H1 (cell line): ENCODE measurements around the gene APMAP. TPM values are rescaled to one million over a fixed set of nuclear protein-coding genes. Genes with fewer than 3 reads are reported as not detected.
A peak's percentile ranks its signal among the peaks of the same experiment; 100 is the strongest.

Source experiments
- CTCF ChIA-PET: fragments of 300-600 bp; sonication (Branson Sonifier 250); formaldehyde crosslinking; loops from one replicate; lab custom pipeline; 2021; ENCODE audit not compliant: partially characterized antibody; lab: Charles Lee
- POLR2A ChIA-PET: fragments of 300-600 bp; sonication (Branson Sonifier 250); formaldehyde crosslinking; loops from one replicate; lab custom pipeline; 2021; ENCODE audit warnings: inconsistent platforms; ENCODE audit not compliant: partially characterized antibody; lab: Charles Lee
- DNase-seq, 2 experiments: peaks; one replicate each; pipeline versions ENCODE4 v3.0.0 to v3.0.0-alpha.2; 2010 to 2022; ENCODE audit warnings: low spot score in 2 of 2, low read depth in 1 of 2, mixed read lengths in 1 of 2
- FAIRE-seq: peaks from 2 replicates; lab custom pipeline; 2011; peaks lifted over from hg19 to GRCh38; lab: Jason Lieb, UNC
- H2AFZ ChIP-seq: 2 replicates; pipeline ENCODE4 v1.8.1; 2012; ENCODE audit warnings: low read length, inconsistent platforms
- H2AK5ac ChIP-seq: 2 replicates; pipeline ENCODE4 v1.6.1; 2013; ENCODE audit warnings: low read depth, low read length
- H2BK120ac ChIP-seq: replicated peaks from 2 replicates; pipeline ENCODE3; 2013; ENCODE audit warnings: low read depth, low read length, inconsistent platforms
- H2BK12ac ChIP-seq: 2 replicates; pipeline ENCODE4 v1.6.1; 2013; ENCODE audit warnings: low read depth, low read length
- H2BK15ac ChIP-seq: 2 replicates; pipeline ENCODE4 v1.6.1; 2013; ENCODE audit warnings: low read length
- H2BK20ac ChIP-seq: 2 replicates; pipeline ENCODE4 v1.6.1; 2013; ENCODE audit warnings: low read length
- H2BK5ac ChIP-seq: 2 replicates; pipeline ENCODE4 v1.6.1; 2013; ENCODE audit warnings: low read depth, low read length
- H3K14ac ChIP-seq: 2 replicates; pipeline ENCODE4 v1.6.1; 2013; ENCODE audit warnings: inconsistent platforms; ENCODE audit not compliant: insufficient read length
- H3K18ac ChIP-seq: 2 replicates; pipeline ENCODE4 v1.6.1; 2013; ENCODE audit warnings: low read length; ENCODE audit errors: extremely low read depth
- H3K23ac ChIP-seq: 2 replicates; pipeline ENCODE4 v1.6.1; 2013; ENCODE audit warnings: inconsistent platforms; ENCODE audit not compliant: insufficient read length
- H3K23me2 ChIP-seq: 2 replicates; pipeline ENCODE4 v1.6.1; 2013; ENCODE audit warnings: low read depth, low read length
- H3K27ac ChIP-seq: 2 replicates; pipeline ENCODE4 v1.6.1; 2011; ENCODE audit warnings: low read depth, low read length, inconsistent platforms
- H3K27me3 ChIP-seq, 4 experiments: replicated peaks in 1 of 4; 1 replicate in 1 of 4; 2 replicates in 3 of 4; pipeline versions ENCODE4 v1.6.1 to v1.8.1; 2011 to 2013; ENCODE audit warnings: low read length in 3 of 4, mild to moderate bottlenecking in 3 of 4, inconsistent platforms in 2 of 4, mixed read lengths in 2 of 4, moderate library complexity in 1 of 4; ENCODE audit not compliant: control insufficient read depth in 3 of 4, insufficient read depth in 3 of 4; ENCODE audit errors: extremely low read depth in 1 of 4
- H3K36me3 ChIP-seq, 4 experiments: 2 replicates each; pipeline versions ENCODE4 v1.6.1 to v1.8.1; 2011 to 2013; ENCODE audit warnings: mild to moderate bottlenecking in 4 of 4, low read length in 3 of 4, moderate library complexity in 2 of 4, control low read depth in 1 of 4, inconsistent platforms in 1 of 4; ENCODE audit not compliant: insufficient read depth in 4 of 4, control insufficient read depth in 2 of 4
- H3K4ac ChIP-seq: replicated peaks from 2 replicates; pipeline ENCODE3; 2013; ENCODE audit warnings: low read length, low read depth, mixed read lengths, inconsistent platforms; ENCODE audit not compliant: insufficient read length
- H3K4me1 ChIP-seq, 4 experiments: replicated peaks in 1 of 4; 1 replicate in 1 of 4; 2 replicates in 3 of 4; pipeline versions ENCODE4 v1.6.1 to v1.8.1; 2011 to 2013; ENCODE audit warnings: low read length in 3 of 4, inconsistent platforms in 2 of 4, mixed read lengths in 1 of 4; ENCODE audit not compliant: insufficient read depth in 4 of 4, control insufficient read depth in 3 of 4
- H3K4me2 ChIP-seq, 2 experiments: 2 replicates each; pipeline versions ENCODE4 v1.6.1 to v1.8.1; 2011 to 2013; ENCODE audit warnings: low read depth in 2 of 2, low read length in 2 of 2, control low read depth in 1 of 2, inconsistent platforms in 1 of 2, mild to moderate bottlenecking in 1 of 2; ENCODE audit not compliant: insufficient read depth in 1 of 2
- H3K4me3 ChIP-seq, 4 experiments: fragments of 200-600, 300-600 bp in 1 of 4; sonication (generic), shearing (Covaris generic), sonication (Bioruptor Twin) in 1 of 4; 2 replicates each; pipeline versions ENCODE4 v1.5.1 to v1.8.1; 2011 to 2016; ENCODE audit warnings: low read length in 4 of 4, low read depth in 3 of 4, control low read depth in 2 of 4, inconsistent platforms in 2 of 4, mild to moderate bottlenecking in 2 of 4, mixed read lengths in 1 of 4, moderate library complexity in 1 of 4; ENCODE audit not compliant: insufficient read depth in 2 of 4; ENCODE audit errors: extremely low read depth in 1 of 4
- H3K56ac ChIP-seq: replicated peaks from 2 replicates; pipeline ENCODE3; 2013; ENCODE audit warnings: low read depth, mild to moderate bottlenecking, mixed read lengths, low read length, inconsistent platforms; ENCODE audit not compliant: insufficient read length
- H3K79me1 ChIP-seq: 2 replicates; pipeline ENCODE4 v1.6.1; 2013; ENCODE audit warnings: low read depth, low read length, control low read depth
- H3K79me2 ChIP-seq, 2 experiments: 2 replicates each; pipeline versions ENCODE4 v1.6.1 to v1.8.1; 2012 to 2013; ENCODE audit warnings: low read length in 2 of 2, mild to moderate bottlenecking in 2 of 2, inconsistent platforms in 1 of 2; ENCODE audit not compliant: insufficient read depth in 2 of 2, control insufficient read depth in 1 of 2
- H3K9ac ChIP-seq, 4 experiments: replicated peaks in 1 of 4; 1 replicate in 1 of 4; 2 replicates in 3 of 4; pipeline versions ENCODE4 v1.6.1 to v1.8.1; 2011 to 2013; ENCODE audit warnings: low read depth in 3 of 4, low read length in 3 of 4, control low read depth in 2 of 4, mild to moderate bottlenecking in 2 of 4, moderate library complexity in 2 of 4, inconsistent platforms in 1 of 4; ENCODE audit errors: extremely low read depth in 1 of 4
- H3K9me3 ChIP-seq, 2 experiments: 2 replicates each; pipeline versions ENCODE4 v1.6.1 to v1.8.1; 2012 to 2013; ENCODE audit warnings: mild to moderate bottlenecking in 2 of 2, moderate library complexity in 2 of 2, control low read depth in 1 of 2, inconsistent platforms in 1 of 2, low read depth in 1 of 2, low read length in 1 of 2, mixed read lengths in 1 of 2; ENCODE audit not compliant: insufficient read depth in 2 of 2
- H4K20me1 ChIP-seq, 2 experiments: replicated peaks in 1 of 2; 2 replicates each; pipeline versions ENCODE3 to v1.8.1; 2011 to 2013; ENCODE audit warnings: inconsistent platforms in 2 of 2, low read length in 2 of 2, mild to moderate bottlenecking in 1 of 2; ENCODE audit not compliant: insufficient read depth in 2 of 2, control insufficient read depth in 1 of 2
- H4K5ac ChIP-seq: 2 replicates; pipeline ENCODE4 v1.6.1; 2013; ENCODE audit warnings: low read length, low read depth, mixed read lengths, inconsistent platforms; ENCODE audit not compliant: insufficient read length
- H4K8ac ChIP-seq: 2 replicates; pipeline ENCODE4 v1.8.0; 2013; ENCODE audit warnings: mild to moderate bottlenecking, moderate library complexity, low read length, inconsistent platforms; ENCODE audit not compliant: insufficient read depth; ENCODE audit errors: extremely low read depth
- H4K91ac ChIP-seq: replicated peaks from 2 replicates; pipeline ENCODE3; 2013; ENCODE audit warnings: low read length, mixed read lengths, inconsistent platforms; ENCODE audit not compliant: insufficient read length
- ASH2L ChIP-seq: fragments of 200-600, 300-600 bp; sonication (generic); IDR thresholded peaks from one replicate; pipeline ENCODE4 v1.7.1; 2017; ENCODE audit warnings: low read length
- CEBPB ChIP-seq: IDR thresholded peaks from 2 replicates; pipeline ENCODE4 v1.6.1; 2012; ENCODE audit warnings: low read depth, low read length
- CREB1 ChIP-seq: IDR thresholded peaks from 2 replicates; pipeline ENCODE4 v1.6.1; 2012; ENCODE audit warnings: inconsistent platforms
- HDAC2 ChIP-seq, 2 experiments: fragments of 300-600 bp in 1 of 2; sonication (generic) in 1 of 2; IDR thresholded peaks; 2 replicates each; pipeline ENCODE4 v1.6.1; 2011 to 2012; ENCODE audit warnings: low read depth in 2 of 2, low read length in 2 of 2, mild to moderate bottlenecking in 2 of 2, moderate library complexity in 2 of 2, borderline replicate concordance in 1 of 2, inconsistent platforms in 1 of 2
- POLR2AphosphoS5 ChIP-seq: IDR thresholded peaks from 2 replicates; pipeline ENCODE4 v1.6.1; 2011; ENCODE audit warnings: low read depth, low read length
- SUZ12 ChIP-seq: fragments of 200-600 bp; sonication (generic); IDR thresholded peaks from 2 replicates; pipeline ENCODE4 v1.6.1; 2012; ENCODE audit warnings: mild to moderate bottlenecking, inconsistent platforms, low read length, moderate library complexity, mixed read lengths
- TCF12 ChIP-seq: IDR thresholded peaks from 2 replicates; pipeline ENCODE4 v1.6.1; 2011; ENCODE audit warnings: low read depth, mild to moderate bottlenecking, low read length
- WGBS, 2 experiments: shearing (Covaris generic) in 1 of 2; methylation state at CpG; one replicate each; pipeline versions ENCODE4 v1.1.6 to v1.1.7; 2013 to 2015; ENCODE audit warnings: low lambda C conversion rate in 2 of 2, mixed read lengths in 2 of 2, inconsistent platforms in 1 of 2, low coverage in 1 of 2, missing lambda C conversion rate in 1 of 2; ENCODE audit not compliant: insufficient replicate concordance in 2 of 2, insufficient coverage in 1 of 2, insufficient read length in 1 of 2; ENCODE audit errors: extremely low coverage in 1 of 2, missing lambda C conversion rate in 1 of 2; 5-methylcytosine and 5-hydroxymethylcytosine counted together
- polyA plus RNA-seq, 7 experiments: library from polyadenylated mRNA; depleted of rRNA in 3 of 7; stranded (reverse) in 5 of 7; unstranded in 2 of 7; fragments of >200 nt in 5 of 7; fragments of 200-250 nt in 2 of 7; gene quantifications; 1 replicate in 5 of 7; 2 replicates in 1 of 7; 4 replicates in 1 of 7; pipeline versions ENCODE4 v1.2.1 to v1.2.3, GENCODE V29; 2011 to 2013; ENCODE audit warnings: missing spikeins in 2 of 7, mixed read lengths in 2 of 7
- total RNA-seq: library from RNA; stranded (reverse); fragmentation: NEBNext Ultra II Directional; extraction: Animal tissue kit (Norgen Biotek cat#: 25700); gene quantifications from 2 replicates; pipeline ENCODE4 v1.2.1, GENCODE V29; 2021

The APMAP gene
- total and polyA plus RNA-seq, 2 of the 8 experiments (the other 6 are each of a cell fraction or from before 2014, with no cell fraction given), result 31.3 to 66.0 TPM

DNA sequence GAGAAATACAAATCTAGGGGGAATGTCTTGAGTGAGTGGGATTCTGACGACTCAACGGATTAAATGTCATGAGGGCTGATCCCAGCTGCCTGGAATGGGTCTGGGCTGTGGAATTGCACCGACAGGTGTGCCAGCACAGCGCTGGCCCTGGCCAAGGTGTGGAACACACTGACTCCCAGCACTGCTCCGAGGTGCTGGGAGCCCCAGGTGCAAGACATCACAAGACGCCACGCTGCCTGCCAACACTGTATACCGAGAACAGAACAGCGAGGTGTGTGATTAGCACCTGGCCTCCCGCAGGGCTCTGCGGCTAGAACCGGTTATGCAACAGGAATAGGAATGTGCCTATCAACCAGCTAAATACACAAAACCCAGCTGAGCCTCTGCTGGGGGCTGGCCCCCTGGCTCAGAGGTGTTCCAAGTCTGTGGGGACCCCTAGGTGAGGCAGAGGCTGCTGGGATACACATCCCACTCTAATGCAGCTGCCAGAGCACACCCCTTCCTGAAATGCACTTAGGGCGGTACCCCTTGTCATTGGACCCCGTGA, 24.8 kb upstream of the APMAP start:
- no peak overlapping the region for H3K27ac ChIP-seq
- TF ChIP-seq CREB1 (no peak), ASH2L (peak; percentile 34), HDAC2 (IDR thresholded peaks at IDR 0.05; ENCODE audit: borderline replicate concordance in 1 of 2, low read depth in 2 of 2, low read length in 2 of 2) (peak in 1 of 2 experiments; percentile 39; a peak in 1 of 4 replicates), POLR2AphosphoS5 (no peak), TCF12 (0 out of 2 replicates have a peak, but pooled peaks have one; percentile 25), CEBPB (peak; percentile 77), SUZ12 (no peak)
- no peak overlapping the region for H3K9ac ChIP-seq
- H2BK120ac ChIP-seq, result no peak overlapping the region
- no peak overlapping the region for H3K4me3 ChIP-seq
- no peaks in the 10 kb centered on the region; the same call in 1 of the 2 replicates for H3K23me2 ChIP-seq
- no peak overlapping the region for H2AK5ac ChIP-seq
- H3K56ac ChIP-seq, result no peak overlapping the region
- H3K4me1 ChIP-seq, result peaks cover 0 to 7% (median 6%) of the 10 kb centered on the region in 4 experiments; a peak in 4 of 7 replicates
- FAIRE-seq (no peak), DNase-seq (peak in 1 of 2 experiments; percentile 59)
- H3K14ac ChIP-seq, result no peak overlapping the region
- H3K79me2 ChIP-seq, result no peaks in the 10 kb centered on the region
- no peaks in the 10 kb centered on the region for H3K36me3 ChIP-seq
- H2BK15ac ChIP-seq, result no peak overlapping the region
- H3K23ac ChIP-seq, result no peak overlapping the region
- no peak overlapping the region for H2BK5ac ChIP-seq
- H2BK20ac ChIP-seq, result no peak overlapping the region
- POLR2A ChIA-PET, result no interaction called here
- H3K18ac ChIP-seq, result no peak overlapping the region
- H3K9me3 ChIP-seq, result no peaks in the 10 kb centered on the region
- H3K4ac ChIP-seq, result no peak overlapping the region
- H3K4me2 ChIP-seq, result no peak overlapping the region
- H4K20me1 ChIP-seq, result no peaks in the 10 kb centered on the region
- no peaks in the 10 kb centered on the region for H3K27me3 ChIP-seq
- H4K5ac ChIP-seq, result no peak overlapping the region
- no peak overlapping the region for H4K91ac ChIP-seq
- WGBS, 2 experiments, result 57% methylated on average over 14 of the region's 14 CpGs; no CpG with 5 or more reads in 1 of the 2 experiments
- no peaks in the 10 kb centered on the region for H3K79me1 ChIP-seq
- no peak overlapping the region for H2BK12ac ChIP-seq
- H4K8ac ChIP-seq, result no peak overlapping the region
- CTCF ChIA-PET, result interaction anchor here (0.8 to 1.8 kb wide), 5 partner anchors 16 to 161 kb away, joined by 3 to 5 read pairs (median 4); no protein-coding TSS in a partner anchor
- H2AFZ ChIP-seq, result no peak overlapping the region
